SU-DHL-6 (cell line): ENCODE data around the gene CAPN13.

ENCODE experiments used
- EZH2phosphoT487 ChIP-seq: fragments of 200-600 bp; sonication (generic), shearing (Covaris generic); conservative IDR thresholded peaks from 2 replicates; pipeline ENCODE4 v1.6.1; 2018; ENCODE audit warnings: mild to moderate bottlenecking, antibody characterized with exemption, low read length, moderate library complexity, mixed read lengths
- TF ChIP-seq, protein P1 (sequence below): fragments of 200-600 bp; sonication (generic); IDR thresholded peaks from one replicate; pipeline ENCODE4 v1.5.1; 2017; ENCODE audit warnings: antibody characterized with exemption, mild to moderate bottlenecking, low read length, moderate library complexity; ENCODE audit not compliant: insufficient read depth, poor library complexity, severe bottlenecking

GRCh38 chr2:30799366-30799765 lies 7.9 kb downstream of the CAPN13 start:
- TF ChIP-seq, protein P1, sequence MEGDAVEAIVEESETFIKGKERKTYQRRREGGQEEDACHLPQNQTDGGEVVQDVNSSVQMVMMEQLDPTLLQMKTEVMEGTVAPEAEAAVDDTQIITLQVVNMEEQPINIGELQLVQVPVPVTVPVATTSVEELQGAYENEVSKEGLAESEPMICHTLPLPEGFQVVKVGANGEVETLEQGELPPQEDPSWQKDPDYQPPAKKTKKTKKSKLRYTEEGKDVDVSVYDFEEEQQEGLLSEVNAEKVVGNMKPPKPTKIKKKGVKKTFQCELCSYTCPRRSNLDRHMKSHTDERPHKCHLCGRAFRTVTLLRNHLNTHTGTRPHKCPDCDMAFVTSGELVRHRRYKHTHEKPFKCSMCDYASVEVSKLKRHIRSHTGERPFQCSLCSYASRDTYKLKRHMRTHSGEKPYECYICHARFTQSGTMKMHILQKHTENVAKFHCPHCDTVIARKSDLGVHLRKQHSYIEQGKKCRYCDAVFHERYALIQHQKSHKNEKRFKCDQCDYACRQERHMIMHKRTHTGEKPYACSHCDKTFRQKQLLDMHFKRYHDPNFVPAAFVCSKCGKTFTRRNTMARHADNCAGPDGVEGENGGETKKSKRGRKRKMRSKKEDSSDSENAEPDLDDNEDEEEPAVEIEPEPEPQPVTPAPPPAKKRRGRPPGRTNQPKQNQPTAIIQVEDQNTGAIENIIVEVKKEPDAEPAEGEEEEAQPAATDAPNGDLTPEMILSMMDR, result no peak
- no peak for TF ChIP-seq EZH2phosphoT487
